ENCODE data around the gene SERINC5.
"Not testable (repeated sequence)": the region's sequence is repeated elsewhere in the genome, so short reads cannot be mapped to it uniquely, and the experiment has no call there.

The SERINC5 gene

DNA sequence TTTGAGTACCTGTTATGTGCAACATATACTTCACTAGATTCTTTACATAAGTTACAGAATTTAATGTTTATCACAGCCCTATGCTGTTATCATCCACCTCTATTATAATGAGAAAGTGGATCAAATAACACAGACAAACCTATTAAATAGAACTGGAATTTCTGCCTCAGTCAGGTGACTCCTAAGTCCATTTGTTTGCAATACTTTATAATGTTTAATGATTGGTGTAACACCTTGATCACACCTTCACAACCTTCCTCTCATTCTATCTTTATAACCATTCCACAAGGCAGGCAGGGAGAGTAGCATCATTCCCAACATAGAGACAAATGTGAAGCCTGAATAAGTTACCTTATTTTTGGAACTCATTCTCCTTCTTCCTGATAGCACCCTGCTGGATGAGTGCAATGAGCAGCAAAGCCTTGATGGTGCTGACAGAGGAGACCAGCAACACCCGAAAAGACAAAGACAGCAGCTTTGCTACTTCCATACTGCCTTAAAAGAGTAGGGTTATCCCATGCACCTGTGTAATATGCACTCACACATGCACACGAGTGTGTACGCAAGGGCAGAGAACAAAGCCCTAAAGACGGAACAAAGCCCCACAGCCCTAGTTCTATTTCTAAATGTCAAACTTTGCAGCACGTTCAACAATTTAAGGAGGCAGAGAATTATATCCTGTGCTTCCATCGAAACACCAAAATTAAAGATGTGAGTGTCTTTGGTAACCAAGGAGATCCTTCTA is 30.5 kb downstream of the SERINC5 start:
- no peak for DNase-seq

DNA sequence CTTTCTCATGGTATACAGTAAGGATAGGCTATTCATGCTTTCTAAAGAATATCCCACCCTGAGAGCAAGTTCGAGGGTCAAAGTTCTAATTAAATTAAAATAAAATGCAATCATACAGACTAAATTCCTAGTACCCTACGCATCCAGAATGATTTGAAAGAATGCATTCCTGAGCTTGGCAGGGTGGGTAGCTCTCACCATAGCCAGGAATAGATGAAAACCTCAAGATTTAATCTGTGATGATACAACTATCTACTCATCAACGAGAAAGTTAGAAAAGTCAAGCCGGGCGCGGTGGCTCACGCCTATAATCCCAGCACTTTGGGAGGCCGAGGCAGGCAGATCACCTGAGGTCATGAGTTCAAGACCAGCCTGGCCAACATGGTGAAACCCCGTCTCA is 32.3 kb downstream of the SERINC5 start:
- DNase-seq = no peak

DNA sequence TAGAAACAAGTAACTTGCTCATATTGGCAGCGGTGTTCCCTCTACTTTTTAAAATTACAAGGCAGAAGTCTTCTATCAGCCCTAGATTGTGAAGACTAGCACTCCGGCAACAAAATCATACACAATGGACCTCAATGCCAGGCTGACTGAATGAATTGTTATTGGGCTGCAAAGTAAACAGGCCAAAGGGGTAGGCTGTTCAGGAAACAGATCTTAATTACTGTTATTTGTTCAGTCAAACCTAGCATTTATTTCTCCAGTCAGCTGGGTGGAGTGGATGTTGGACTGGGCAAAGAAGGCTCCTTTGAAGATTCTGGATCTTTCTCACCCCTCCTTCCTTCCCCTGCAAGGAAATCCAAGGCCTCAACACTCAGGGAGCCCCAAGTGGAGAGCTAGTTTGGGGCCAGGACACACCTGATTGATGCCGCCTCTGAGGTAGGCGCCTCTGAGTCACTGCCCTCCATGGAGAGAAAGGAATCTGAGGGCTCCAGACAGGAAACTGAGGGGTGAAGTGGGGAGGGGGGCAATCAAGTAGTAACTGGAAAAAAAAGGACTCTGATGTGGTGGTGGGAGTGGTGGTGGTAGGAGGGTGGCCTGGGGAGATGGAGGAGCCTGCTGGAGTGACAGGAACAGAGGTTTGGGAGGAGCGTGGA is 35.5 kb downstream of the SERINC5 start:
- DNase-seq = no peak

DNA sequence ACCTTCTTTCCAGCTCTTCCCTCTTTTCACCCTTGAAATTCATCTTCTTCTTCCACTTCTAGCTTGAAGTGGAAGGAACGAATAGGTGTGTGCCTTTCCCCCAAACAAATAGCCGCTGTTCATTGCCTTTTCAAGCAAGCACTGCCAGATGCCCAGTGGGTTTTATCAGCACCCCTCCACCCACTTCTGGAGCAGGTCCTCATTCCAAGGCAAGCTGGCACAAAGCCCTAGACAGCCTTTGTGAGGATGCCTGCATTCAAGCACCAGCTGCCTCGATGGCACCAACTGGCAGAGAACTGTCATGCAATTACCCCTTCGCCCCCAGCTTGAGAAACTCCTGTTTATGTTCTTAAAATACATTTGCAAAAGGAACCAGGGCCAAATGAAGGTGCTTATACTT is 36.5 kb downstream of the SERINC5 start:
- no peak for DNase-seq

DNA sequence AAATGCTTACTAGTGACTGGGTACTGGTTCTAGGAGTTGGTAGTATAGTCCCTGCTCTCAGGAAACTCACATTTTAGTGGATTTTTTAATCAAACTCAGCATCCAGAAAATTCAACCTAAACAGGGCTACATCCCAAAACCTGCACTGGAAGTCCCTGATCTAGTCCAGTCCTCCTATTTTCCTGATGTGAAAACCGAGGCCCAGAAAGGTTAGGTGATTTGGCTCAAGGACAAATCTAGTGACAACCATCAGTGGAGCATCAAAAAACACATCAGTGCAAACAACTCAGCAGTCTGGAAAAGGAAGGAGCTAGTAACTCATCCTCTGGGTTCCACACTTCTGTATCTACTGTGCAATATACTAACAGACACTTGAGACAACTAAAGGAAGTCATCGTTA is 38.2 kb downstream of the SERINC5 start:
- DNase-seq = no peak

DNA sequence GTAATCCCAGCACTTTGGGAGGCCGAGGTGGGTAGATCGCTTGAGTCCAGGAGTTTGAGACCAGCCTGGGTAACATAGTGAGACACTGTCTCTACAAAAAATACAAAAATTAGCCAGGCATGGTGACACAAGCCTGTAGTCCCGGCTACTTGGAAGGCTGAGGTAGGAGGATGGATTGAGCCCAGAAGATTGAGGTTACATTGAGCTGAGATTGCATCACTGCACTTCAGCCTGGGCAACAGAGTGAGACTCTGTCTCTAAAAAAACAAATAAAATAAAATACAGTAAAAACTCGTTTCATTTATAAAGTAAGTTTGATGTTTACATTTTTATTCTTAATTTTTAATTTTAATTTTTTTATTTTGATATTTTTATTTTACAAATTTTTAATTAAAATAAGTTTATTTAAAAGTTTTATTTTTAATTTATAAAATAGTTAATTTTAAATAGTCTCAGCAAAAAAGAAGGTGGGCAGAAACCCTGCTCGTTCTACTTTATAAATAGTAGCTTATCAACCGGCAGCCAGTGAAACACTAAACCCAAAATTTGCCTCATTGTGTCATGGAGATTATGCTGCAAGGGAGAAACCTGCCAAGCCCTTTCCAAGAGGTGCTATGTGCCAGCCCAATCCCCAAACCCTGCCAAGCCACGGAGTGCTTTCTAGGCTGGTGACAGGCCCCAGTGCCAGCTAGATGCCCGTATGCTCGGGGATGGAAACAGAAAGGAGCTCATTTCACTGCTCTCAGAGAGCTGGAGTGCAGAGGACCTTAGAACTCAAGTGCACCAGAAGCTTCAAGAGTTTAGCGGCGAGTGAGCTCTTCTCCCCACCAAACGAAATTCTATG is 38.9 kb downstream of the SERINC5 start:
- DNase-seq = no peak

DNA sequence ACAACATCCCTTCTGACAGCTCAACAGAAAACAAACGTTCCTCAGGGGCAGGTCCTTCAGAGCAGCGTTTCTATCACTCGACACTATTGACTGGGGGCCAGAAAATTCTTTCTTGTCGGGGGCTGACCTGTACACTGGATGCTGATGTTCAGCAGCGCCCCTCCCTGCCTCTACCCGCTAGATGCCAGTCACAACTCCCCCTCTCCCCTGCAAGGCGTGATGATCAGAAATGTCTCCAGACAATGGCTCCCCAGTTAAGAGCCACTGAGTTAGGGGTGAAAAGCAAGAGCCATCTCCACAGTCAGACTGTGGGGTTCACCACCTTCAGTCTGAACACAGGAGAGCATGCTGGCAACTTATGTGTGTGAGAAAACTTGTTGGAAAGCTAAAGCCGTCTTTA is 39.8 kb downstream of the SERINC5 start:
- no peak for DNase-seq

DNA sequence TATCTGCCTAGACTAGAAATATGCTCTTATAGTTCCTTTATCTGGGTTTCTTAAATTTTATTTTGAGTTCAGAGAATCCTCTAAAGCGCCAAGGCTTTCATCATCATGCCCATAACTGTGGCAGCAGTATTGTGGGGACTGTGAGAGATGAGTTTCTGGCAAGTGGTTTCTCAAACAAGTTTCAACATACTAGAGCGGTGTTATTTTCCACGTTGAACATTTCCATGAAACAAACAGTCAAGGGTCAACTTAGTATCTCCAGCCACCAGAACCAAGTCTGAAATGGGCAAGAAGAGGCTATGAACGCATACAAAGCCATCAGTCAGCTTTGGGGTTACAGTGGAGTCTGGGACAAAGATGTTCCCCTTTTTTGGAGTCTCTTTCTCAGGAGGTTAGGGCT is 40.3 kb downstream of the SERINC5 start:
- DNase-seq = no peak

DNA sequence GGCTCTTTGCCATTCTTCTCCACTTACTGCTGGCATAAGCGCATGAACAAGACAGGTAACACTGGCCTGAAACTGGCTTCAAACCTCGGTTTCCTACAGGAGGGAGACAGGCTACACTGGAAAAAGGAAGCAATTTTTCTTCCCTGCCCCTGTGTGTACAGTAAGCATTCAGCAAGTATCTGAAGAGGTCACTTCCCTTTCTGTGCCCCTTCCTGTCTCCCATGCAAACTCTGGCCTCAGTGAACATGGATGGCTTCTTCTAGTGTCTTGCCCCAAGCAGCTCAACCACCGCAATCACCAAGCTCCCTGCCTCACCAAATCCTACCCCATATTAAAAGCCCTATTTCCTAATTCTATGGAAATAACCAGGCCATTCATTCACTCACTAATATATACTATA is 42.4 kb downstream of the SERINC5 start:
- DNase-seq = no peak

DNA sequence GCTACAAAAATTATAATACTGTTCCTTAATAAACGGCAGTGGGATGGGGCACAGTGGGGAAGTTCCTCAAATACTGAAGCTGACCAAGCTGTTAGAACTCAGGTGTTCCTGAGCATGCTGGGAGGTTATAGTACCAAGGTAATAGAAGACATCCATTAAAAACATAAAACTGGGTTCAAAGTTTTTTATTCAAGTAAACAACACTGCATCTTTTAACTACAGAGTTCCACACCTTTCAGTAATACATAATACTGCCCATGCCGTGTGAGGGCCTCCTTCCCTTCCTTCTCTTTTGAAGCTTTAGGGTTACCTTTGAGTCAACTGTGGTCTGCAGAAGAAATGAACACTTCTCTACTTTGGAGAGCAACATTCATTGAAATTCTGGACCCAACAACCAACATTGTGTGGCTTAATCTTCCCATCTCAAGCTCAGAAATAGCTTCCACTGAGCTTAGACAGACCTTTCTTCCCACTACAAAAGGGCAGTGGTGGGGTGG is 43.6 kb downstream of the SERINC5 start:
- no peak for DNase-seq

DNA sequence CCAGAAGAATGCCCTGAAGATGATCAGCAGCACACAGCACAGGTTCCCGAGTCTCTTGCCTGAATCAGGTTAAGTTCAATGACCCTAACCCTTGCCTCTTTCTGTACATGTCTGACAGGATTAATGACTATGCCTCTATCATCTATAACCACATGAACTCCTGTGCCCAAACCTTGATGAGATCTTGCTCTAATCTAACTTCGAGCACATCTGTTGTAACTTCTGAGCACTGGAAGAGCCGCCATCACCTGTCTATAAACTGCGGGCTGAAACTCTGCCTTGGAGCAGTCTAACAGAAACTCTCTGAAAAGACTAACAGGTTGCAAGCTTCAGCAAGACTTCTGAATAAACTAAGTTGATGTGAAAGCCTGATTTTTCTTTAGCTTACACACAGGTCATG is 44.5 kb downstream of the SERINC5 start:
- DNase-seq = no peak

DNA sequence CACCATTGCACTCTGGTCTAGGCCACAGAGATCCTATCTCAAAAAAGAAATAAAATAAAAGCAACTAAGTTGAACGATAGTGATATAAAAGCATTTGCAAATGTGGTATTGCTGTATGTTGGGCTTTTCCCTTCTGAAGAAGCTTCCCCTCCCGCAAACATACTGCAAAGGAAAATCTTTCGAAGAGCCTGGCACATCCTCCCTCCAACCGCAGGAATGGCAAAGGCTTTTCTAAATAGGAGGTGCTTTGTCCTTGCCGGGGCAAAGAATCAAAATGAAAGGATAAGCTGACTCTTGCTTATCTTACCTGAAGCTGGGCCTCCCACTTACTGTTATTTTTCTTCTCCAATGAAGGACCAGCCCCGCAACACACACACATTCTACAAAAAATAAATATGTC is 45.8 kb downstream of the SERINC5 start:
- DNase-seq = no peak

DNA sequence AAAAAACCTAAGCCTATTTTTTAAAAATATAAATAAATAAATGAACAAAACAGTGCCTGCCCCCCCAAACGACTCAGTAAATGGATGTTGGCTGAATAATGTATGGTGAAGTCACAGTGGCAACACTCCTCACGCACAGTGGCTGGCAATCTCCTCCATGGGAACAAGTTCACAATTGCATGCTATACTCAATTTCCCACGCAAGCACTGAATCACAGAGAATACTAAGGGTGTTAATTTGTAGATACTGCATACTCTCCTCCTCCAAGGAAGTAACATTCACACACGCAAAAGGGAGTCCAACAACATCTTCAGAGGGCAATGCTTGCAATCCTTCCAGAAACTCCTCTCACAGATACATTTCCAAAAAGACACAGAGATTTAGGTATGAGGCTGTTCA is 47.5 kb downstream of the SERINC5 start:
- DNase-seq = no peak

DNA sequence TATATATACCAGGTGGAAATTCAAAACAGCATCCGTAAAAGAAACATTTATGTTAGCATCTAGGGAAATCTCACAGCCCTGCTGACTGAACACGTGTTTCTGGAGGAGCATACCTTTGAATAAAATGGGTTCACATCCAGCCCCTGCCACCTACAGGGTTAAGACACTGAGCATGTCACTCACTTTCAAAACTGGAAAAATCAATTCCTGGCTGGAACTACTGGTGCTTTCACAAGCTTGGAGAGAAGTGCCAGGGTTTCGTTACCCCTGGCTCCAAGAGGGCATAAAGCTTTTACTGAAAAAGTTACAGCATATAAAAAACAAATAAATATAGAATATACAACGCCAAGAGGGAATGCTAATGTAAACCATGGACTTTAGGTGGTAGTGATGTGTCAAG is 48.0 kb downstream of the SERINC5 start:
- no peak for DNase-seq

DNA sequence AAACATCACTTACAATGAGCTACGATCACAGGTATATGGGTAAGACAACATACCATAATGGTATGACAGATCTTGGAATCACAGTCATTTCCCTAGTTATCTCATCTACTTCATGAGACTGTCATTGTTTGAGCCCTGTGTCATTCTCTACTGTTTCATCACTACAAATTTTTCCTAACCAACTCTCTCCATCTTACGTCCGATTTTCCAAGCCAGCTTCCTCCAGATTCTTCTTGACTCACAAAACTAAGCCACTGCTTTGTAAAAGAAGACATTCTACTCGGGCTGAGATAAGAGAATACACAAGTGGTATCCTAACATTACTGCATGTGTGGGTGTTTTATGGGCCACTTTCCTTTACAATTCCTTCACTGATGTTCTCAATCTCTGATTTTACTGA is 49.6 kb downstream of the SERINC5 start:
- peak; percentile 49 for DNase-seq

DNA sequence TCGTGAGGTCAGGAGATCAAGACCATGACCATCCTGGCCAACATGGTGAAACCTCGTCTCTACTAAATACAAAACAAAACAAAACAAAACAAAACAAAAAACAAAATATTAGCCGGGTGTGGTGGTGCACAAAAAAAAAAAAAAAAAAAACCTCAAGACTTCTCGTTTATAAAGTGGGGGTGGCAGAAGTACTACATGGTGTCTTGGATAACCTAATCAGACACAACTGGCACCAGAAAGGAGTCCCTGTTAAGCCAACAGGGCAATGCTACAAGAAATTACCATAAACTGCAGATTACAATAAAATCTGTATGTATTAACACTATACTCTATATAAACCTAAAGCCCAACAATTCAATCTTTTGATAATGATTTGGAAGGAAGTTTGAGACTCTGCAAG is 50.0 kb downstream of the SERINC5 start:
- no peak for DNase-seq

DNA sequence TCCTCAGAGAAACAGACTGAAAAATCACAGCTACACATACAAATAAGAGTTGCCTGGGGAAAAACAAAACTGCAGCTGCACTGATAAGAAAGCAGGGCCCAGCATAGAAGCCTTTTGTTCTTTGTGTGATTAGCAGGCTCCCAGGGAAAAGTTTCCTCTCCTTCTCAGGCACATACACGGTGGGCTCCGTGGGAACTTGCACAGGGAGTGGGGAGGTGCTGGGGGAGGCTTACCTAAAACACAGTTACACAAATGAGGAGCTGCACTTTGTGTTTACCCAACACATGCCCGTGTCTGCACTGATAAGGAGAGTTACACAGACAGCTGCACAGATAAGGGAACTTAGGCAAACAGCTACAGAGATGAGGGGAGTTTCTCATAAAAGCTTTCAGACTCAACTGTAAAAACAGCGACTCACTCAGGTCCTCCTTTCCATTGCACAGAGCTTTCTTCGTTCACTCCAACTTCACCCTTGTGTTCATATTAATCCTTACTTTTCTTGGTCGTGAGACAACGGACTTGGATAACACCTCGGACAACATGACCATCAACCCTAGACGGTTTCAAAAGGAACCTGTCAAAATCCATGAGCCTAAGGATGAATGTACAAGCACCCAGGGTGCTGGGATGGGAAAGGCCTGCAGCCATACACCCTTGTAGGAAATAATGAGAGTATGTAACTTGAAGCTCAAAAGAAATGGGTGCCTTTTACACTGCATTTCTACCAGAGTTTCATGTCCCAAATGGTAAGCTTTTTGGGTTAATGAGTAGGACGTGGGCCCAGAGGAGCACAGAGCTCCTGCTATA is 50.8 kb downstream of the SERINC5 start:
- no peak for DNase-seq

DNA sequence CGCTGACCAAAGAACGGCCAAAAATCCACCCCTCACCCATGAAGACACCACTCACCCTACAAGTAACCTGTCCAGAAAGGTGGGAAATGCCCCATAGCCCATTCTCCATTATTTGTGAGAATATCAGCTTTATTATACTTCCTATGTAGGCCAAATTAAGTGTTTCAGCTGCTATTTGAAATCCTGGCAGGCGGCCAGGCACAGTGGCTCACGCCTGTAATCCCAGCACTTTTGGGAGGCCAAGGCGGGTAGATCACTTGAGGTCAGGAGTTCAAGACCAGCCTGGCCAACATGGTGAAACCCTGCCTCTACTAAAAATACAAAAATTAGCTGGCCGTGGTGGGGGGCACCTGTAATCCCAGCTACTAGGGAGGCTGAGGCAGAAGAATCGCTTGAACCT is 54.1 kb downstream of the SERINC5 start:
- DNase-seq = not testable (repeated sequence)

DNA sequence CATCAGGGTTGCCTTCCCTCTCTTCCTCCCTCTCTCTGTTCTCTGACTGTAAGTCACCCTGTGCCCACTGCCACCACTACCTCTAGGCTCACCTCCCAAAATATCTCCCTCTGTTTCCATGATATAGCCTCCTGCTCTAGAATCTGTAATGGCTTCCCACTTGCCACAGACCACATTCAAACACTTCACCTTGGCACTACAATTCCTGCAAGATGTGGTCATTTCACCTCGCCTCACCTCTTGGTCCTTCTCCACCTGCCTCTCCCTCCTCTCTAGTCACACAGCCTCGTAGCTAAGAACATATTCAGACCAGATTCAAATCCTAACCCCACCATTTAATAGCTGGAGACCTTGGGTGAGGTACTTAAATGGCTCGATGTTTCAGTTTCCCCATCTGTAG is 56.9 kb downstream of the SERINC5 start:
- no peak for DNase-seq

DNA sequence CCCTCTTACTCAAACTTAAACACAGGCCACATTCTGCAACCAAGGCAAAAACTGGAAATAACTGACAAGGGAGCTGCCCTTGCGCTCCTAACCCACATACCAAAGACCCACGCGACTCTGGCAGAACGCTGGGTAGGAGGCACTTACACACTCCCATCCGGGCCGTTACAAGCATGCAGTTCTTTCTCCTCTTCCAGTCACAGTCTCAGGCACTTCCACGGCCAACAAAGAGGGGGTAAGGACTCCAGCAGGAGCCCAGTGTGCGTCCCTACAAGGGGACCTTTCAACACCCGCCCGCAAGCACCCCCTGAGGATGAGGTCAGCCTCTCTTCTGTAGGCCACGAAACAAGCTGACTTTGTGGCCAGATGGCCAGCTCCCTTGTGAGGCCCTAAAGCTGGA is 57.4 kb downstream of the SERINC5 start:
- no peak for DNase-seq

DNA sequence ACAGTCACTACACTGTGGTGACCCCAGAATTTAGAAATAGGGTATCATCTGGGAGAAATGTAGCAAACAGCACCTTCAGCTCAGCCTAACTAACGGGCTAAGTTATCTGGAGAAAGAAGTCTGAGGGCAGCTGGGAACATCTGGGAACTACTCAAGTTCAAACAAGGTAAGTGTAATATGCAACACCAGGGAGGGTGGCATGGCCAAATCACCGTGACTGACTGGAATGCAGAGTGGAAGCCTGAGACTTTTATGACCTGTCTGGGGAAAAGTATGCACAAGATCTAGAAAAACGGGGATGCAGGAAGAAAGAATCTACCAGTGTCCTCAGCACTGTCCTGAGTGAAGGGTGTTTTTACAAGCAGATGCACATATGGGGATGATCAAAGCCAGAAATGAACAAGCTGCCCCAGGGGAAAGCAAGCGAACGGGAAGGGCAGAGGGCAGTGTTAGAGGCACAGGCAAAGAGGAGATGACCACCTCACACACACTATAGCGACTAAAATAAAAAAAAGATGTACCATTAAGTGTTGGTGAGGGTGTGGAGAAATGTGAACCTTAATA is 59.9 kb downstream of the SERINC5 start:
- DNase-seq = peak; percentile 27

DNA sequence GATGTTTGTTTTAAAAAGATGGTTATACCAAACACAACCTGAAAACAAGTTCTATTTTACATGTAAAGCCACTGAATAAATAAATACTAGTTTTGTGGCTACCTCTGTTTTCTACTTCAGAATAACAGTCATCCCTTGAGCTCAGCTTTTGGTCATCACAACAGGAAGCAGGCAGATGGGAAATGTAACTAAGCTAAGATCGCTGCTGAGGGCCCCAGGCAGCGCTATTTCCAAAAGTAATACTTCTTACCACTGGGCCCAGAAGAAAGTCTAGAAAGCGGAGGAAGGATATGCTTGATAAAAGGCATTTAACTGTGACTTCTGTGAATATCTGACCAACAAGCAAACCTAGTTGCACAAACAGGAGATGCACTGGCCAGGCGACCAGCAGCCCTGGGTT is 61.4 kb downstream of the SERINC5 start:
- DNase-seq = no peak

DNA sequence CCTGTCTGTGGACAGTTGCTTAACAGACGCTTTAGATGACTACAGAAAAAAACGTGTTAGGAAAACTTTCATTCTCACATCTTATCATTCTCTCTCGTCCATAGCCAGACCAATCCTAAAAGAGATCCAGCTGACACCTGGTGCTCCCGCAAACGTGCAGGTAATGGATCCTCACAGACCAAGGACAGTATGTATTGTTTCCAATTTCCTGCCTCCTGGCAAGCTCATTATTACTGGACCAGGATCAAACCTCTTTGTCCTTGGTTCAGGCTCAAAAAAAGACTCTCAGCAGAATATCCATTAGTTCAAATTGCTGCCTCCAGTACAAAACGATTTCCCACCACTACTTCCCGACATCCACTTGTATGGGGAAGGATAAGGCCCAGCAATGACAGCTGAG is 62.4 kb downstream of the SERINC5 start:
- DNase-seq = no peak
